Measurements from ENCODE around the gene PDE8A. TPM values are rescaled to one million over a fixed set of nuclear protein-coding genes. Genes with fewer than 3 reads are reported as not detected.

PDE8A gene, protein sequence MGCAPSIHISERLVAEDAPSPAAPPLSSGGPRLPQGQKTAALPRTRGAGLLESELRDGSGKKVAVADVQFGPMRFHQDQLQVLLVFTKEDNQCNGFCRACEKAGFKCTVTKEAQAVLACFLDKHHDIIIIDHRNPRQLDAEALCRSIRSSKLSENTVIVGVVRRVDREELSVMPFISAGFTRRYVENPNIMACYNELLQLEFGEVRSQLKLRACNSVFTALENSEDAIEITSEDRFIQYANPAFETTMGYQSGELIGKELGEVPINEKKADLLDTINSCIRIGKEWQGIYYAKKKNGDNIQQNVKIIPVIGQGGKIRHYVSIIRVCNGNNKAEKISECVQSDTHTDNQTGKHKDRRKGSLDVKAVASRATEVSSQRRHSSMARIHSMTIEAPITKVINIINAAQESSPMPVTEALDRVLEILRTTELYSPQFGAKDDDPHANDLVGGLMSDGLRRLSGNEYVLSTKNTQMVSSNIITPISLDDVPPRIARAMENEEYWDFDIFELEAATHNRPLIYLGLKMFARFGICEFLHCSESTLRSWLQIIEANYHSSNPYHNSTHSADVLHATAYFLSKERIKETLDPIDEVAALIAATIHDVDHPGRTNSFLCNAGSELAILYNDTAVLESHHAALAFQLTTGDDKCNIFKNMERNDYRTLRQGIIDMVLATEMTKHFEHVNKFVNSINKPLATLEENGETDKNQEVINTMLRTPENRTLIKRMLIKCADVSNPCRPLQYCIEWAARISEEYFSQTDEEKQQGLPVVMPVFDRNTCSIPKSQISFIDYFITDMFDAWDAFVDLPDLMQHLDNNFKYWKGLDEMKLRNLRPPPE
- 9.0 and 12.8 TPM in 2 replicates for total RNA-seq

DNA sequence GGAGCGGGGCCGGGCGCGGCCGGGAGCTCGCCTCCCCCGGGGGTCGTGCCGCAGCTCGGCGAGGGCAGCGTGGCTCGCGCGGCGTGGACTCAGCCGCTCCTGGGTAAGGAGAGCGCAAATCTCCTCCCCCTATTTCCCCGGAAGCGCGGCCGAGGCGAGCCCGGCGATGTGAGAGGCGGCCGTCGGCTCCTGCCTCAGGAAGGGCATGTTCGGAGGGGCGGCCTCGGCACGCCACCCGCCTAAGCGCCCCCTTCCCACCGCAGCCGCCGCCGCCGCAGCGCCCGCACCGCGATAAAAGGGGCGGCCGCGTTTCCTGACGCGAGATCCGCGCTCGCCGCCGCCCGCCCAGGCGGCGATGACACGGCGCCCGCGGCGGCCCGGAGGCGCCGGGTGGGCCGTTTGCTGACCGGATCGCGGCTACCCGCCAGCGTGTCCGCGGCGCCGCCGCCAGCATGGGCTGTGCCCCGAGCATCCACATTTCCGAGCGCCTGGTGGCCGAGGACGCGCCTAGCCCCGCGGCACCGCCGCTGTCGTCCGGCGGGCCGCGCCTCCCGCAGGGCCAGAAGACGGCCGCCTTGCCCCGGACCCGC is at the start of gene PDE8A:
Gene PDE8A (plus strand): TSS at position 146 of the 590 bp plus-strand sequence. CDS start 307 bp downstream, at position 453.

Other genes starting within 250 kb of the PDE8A start
- 6.1 and 8.3 TPM in 2 replicates for gene ZNF592, start 233.3 kb upstream of the PDE8A start, total RNA-seq
- gene ALPK3, start 164.5 kb upstream of the PDE8A start, total RNA-seq: 0.28 and 0.42 TPM in 2 replicates
- gene SLC28A1, start 97.2 kb upstream of the PDE8A start, total RNA-seq: not detected in 2 replicates